K562 (cell line): ENCODE measurements around the gene ZNF502. TPM values are rescaled to one million over a fixed set of nuclear protein-coding genes. Genes with fewer than 3 reads are reported as not detected.

Experiments
- ATF2 ChIP-seq: sonication (generic); formaldehyde crosslinking; IDR thresholded peaks from 2 replicates; pipeline ENCODE4 v1.8.1; 2022; ENCODE audit warnings: missing genetic modification reagents
- CBFB ChIP-seq: sonication (generic); formaldehyde crosslinking; IDR thresholded peaks from 2 replicates; pipeline ENCODE4 v1.4.0; 2020; ENCODE audit warnings: mild to moderate bottlenecking, missing genetic modification reagents
- CREM ChIP-seq: IDR thresholded peaks from 2 replicates; pipeline ENCODE4 v1.6.1; 2014; ENCODE audit warnings: antibody characterized with exemption, low read depth
- GATAD2B ChIP-seq: fragments of 450-650 bp; IDR thresholded peaks from 2 replicates; pipeline ENCODE4 v1.6.1; 2017; ENCODE audit warnings: mild to moderate bottlenecking, borderline replicate concordance
- HCFC1 ChIP-seq: IDR thresholded peaks from 2 replicates; pipeline ENCODE4 v1.6.1; 2012; ENCODE audit warnings: low read depth, low read length, improper control_type of control experiment
- HDAC1 ChIP-seq, 2 experiments: fragments of 450-650 bp; IDR thresholded peaks; 2 replicates each; pipeline ENCODE4 v1.6.1; 2016 to 2017; ENCODE audit warnings: inconsistent platforms in 1 of 2, mild to moderate bottlenecking in 1 of 2, moderate library complexity in 1 of 2
- KLF10 ChIP-seq: fragments of 250-450 bp; sonication (Bioruptor Pico); IDR thresholded peaks from 2 replicates; pipeline ENCODE4 v1.6.1; 2021; ENCODE audit warnings: matching md5 sums
- L3MBTL2 ChIP-seq: fragments of 450-650 bp; IDR thresholded peaks from 2 replicates; pipeline ENCODE4 v1.6.1; 2016; ENCODE audit warnings: mild to moderate bottlenecking, moderate library complexity
- MTA1 ChIP-seq: fragments of 450-650 bp; IDR thresholded peaks from 2 replicates; pipeline ENCODE4 v1.6.1; 2017; ENCODE audit warnings: borderline replicate concordance
- NR4A1 ChIP-seq, 2 experiments: fragments of 250-450 bp in 1 of 2; fragments of 450-650 bp in 1 of 2; sonication (Bioruptor Pico) in 1 of 2; IDR thresholded peaks; 2 replicates each; pipeline versions ENCODE4 v1.4.0 to v1.6.1; 2016 to 2020; ENCODE audit warnings: mild to moderate bottlenecking in 2 of 2, missing compliant biosample characterization in 1 of 2, missing genetic modification characterization in 1 of 2, moderate library complexity in 1 of 2
- PRPF4 ChIP-seq: fragments of 200-400 bp; formaldehyde crosslinking; IDR thresholded peaks from one replicate; pipeline ENCODE4 v1.6.1; 2017; ENCODE audit warnings: low read length, low read depth, mild to moderate bottlenecking; ENCODE audit not compliant: insufficient read depth, poor library complexity, severe bottlenecking
- RAD51 ChIP-seq: fragments of 450-650 bp; IDR thresholded peaks from 2 replicates; pipeline ENCODE4 v1.7.1; 2016; ENCODE audit warnings: low read depth, mild to moderate bottlenecking, borderline replicate concordance
- RBM14 ChIP-seq: fragments of 200-400 bp; formaldehyde crosslinking; IDR thresholded peaks from 2 replicates; pipeline ENCODE4 v1.6.1; 2018; ENCODE audit warnings: low read depth, mild to moderate bottlenecking, low read length, moderate library complexity, borderline replicate concordance; ENCODE audit not compliant: insufficient read depth
- RCOR1 ChIP-seq, 2 experiments: IDR thresholded peaks; 2 replicates each; pipeline ENCODE4 v1.6.1; 2012; ENCODE audit warnings: low read depth in 2 of 2, low read length in 2 of 2, borderline replicate concordance in 1 of 2, improper control_type of control experiment in 1 of 2
- SMAD1 ChIP-seq: fragments of 150-350 bp; IDR thresholded peaks from 2 replicates; pipeline ENCODE4 v1.6.1; 2014; ENCODE audit warnings: low read length, low read depth; ENCODE audit not compliant: partially characterized antibody
- TAF1 ChIP-seq: IDR thresholded peaks from 2 replicates; pipeline ENCODE4 v1.6.1; 2011; ENCODE audit warnings: mild to moderate bottlenecking, low read length, moderate library complexity; ENCODE audit not compliant: insufficient read depth, control insufficient read depth, severe bottlenecking; ENCODE audit errors: extremely low read depth
- XRCC5 ChIP-seq: fragments of 200-400 bp; formaldehyde crosslinking; IDR thresholded peaks from 2 replicates; pipeline ENCODE4 v1.6.1; 2017; ENCODE audit warnings: low read depth, mild to moderate bottlenecking, low read length
- ZBTB5 ChIP-seq: fragments of 450-650 bp; IDR thresholded peaks from 2 replicates; pipeline ENCODE4 v1.6.1; 2017; ENCODE audit warnings: antibody characterized with exemption
- polyA plus RNA-seq, 8 experiments: library from polyadenylated mRNA; depleted of rRNA in 4 of 8; stranded (reverse) in 5 of 8; unstranded in 3 of 8; fragments of >200 nt; fragmentation: Nextera tagmentation in 2 of 8; fragmentation: Illumina TruSeq in 1 of 8; extraction: Ambion mirVana in 2 of 8; extraction: Trizol in 1 of 8; gene quantifications; 2 replicates each; pipeline versions ENCODE4 v1.2.1 to v1.2.3, GENCODE V29; 2011 to 2014; ENCODE audit warnings: inconsistent platforms in 1 of 8, missing spikeins in 1 of 8
- total RNA-seq, 7 experiments: library from RNA; depleted of rRNA in 6 of 7; stranded (reverse); fragments of >200 nt in 6 of 7; fragmentation: Illumina TruSeq in 2 of 7; extraction: Trizol in 2 of 7; gene quantifications; 2 replicates each; pipeline versions ENCODE4 v1.2.1 to v1.2.3, GENCODE V29; 2011 to 2021; ENCODE audit warnings: low replicate concordance in 1 of 7
- TF ChIP-seq, protein P1 (sequence below): fragments of 250-450 bp; sonication (Bioruptor Pico); IDR thresholded peaks from 2 replicates; pipeline ENCODE4 v1.8.0; 2022; ENCODE audit warnings: inconsistent platforms
- TF ChIP-seq, protein P2 (sequence below): sonication (generic); formaldehyde crosslinking; IDR thresholded peaks from 2 replicates; pipeline ENCODE4 v1.8.0; 2022; ENCODE audit warnings: mild to moderate bottlenecking, missing genetic modification reagents, borderline replicate concordance

The ZNF502 gene
- total and polyA plus RNA-seq, 9 of the 15 experiments (the other 6 are each of a cell fraction or from before 2014, with no cell fraction given): 0.38 to 0.98 (median 0.67) TPM

GRCh38 chr3:44729384-44729910, 17.0 kb downstream of the ZNF502 start, which contains the start of gene ZNF501 (continued):
- TF ChIP-seq, protein P1, sequence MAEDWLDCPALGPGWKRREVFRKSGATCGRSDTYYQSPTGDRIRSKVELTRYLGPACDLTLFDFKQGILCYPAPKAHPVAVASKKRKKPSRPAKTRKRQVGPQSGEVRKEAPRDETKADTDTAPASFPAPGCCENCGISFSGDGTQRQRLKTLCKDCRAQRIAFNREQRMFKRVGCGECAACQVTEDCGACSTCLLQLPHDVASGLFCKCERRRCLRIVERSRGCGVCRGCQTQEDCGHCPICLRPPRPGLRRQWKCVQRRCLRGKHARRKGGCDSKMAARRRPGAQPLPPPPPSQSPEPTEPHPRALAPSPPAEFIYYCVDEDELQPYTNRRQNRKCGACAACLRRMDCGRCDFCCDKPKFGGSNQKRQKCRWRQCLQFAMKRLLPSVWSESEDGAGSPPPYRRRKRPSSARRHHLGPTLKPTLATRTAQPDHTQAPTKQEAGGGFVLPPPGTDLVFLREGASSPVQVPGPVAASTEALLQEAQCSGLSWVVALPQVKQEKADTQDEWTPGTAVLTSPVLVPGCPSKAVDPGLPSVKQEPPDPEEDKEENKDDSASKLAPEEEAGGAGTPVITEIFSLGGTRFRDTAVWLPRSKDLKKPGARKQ (CRISPR knock-in tag): 0 out of 2 replicates have a peak, but pooled peaks have one; percentile 20
- TF ChIP-seq CREM: peak; percentile 100
- no peak for TF ChIP-seq RBM14
- TF ChIP-seq L3MBTL2: peak; percentile 92
- no peak for TF ChIP-seq GATAD2B
- 0 out of 2 replicates have a peak, but pooled peaks have one; percentile 42 for TF ChIP-seq XRCC5
- no peak for TF ChIP-seq KLF10 (CRISPR knock-in tag)
- TF ChIP-seq SMAD1: no peak
- no peak for TF ChIP-seq ATF2 (CRISPR knock-in tag)
- TF ChIP-seq TAF1: peak; percentile 73
- peak; percentile 87 for TF ChIP-seq HCFC1
- TF ChIP-seq, protein P2, sequence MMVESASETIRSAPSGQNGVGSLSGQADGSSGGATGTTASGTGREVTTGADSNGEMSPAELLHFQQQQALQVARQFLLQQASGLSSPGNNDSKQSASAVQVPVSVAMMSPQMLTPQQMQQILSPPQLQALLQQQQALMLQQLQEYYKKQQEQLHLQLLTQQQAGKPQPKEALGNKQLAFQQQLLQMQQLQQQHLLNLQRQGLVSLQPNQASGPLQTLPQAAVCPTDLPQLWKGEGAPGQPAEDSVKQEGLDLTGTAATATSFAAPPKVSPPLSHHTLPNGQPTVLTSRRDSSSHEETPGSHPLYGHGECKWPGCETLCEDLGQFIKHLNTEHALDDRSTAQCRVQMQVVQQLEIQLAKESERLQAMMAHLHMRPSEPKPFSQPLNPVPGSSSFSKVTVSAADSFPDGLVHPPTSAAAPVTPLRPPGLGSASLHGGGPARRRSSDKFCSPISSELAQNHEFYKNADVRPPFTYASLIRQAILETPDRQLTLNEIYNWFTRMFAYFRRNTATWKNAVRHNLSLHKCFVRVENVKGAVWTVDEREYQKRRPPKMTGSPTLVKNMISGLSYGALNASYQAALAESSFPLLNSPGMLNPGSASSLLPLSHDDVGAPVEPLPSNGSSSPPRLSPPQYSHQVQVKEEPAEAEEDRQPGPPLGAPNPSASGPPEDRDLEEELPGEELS: peak; percentile 26; the same call in 1 of the 2 replicates
- 0 out of 2 replicates have a peak, but pooled peaks have one; percentile 42 for TF ChIP-seq NR4A1 (CRISPR knock-in tag; IDR thresholded peaks at IDR 0.05)
- no peak for TF ChIP-seq NR4A1 (tag; IDR thresholded peaks at IDR 0.05)
- peak; percentile 81 for TF ChIP-seq CBFB (CRISPR knock-in tag)
- TF ChIP-seq RAD51: no peak
- TF ChIP-seq HDAC1 (IDR thresholded peaks at IDR 0.05): peak in 1 of 2 experiments; percentile 71; a peak in 2 of 4 replicates
- TF ChIP-seq PRPF4: no peak
- TF ChIP-seq ZBTB5: no peak
- TF ChIP-seq MTA1: peak; percentile 98
- peak in 1 of 2 experiments; percentile 66; a peak in 2 of 4 replicates for TF ChIP-seq RCOR1 (IDR thresholded peaks at IDR 0.05; ENCODE audit: borderline replicate concordance in 1 of 2, low read depth in 2 of 2, low read length in 2 of 2)
